HepG2 (cell line): ENCODE data around the gene HSPA1A. TPM values are rescaled to one million over a fixed set of nuclear protein-coding genes. Genes with fewer than 3 reads are reported as not detected.
"Not testable (repeated sequence)": the region's sequence is repeated elsewhere in the genome, so short reads cannot be mapped to it uniquely, and the experiment has no call there.

Experiments
- ATAC-seq: fragments of 200-7000 bp; cut with Tn5 transposase; 3 replicates; pipeline ENCODE4 v1.9.1; 2020; ENCODE audit warnings: mild to moderate bottlenecking, moderate library complexity
- BruUV-seq: library from RNA; stranded (reverse); fragments of 400-500 nt; replicated peaks from 2 replicates; lab custom pipeline; 2021; lab: Mats Ljungman, UMichigan
- CTCF ChIA-PET: fragments of 300-600 bp; formaldehyde crosslinking; extraction: SDS; loops from one replicate; lab custom pipeline; 2021; ENCODE audit warnings: low total read pairs, inconsistent platforms, low intra/inter-chr PET ratio; lab: Yijun Ruan, JAX
- POLR2A ChIA-PET: fragments of 350-600 bp; sonication (Branson Sonifier 250); formaldehyde crosslinking; loops from one replicate; lab custom pipeline; 2020; ENCODE audit warnings: antibody characterized with exemption, inconsistent platforms; lab: Yijun Ruan, JAX
- DNase-seq: peaks from one replicate; pipeline ENCODE4 v3.0.0-alpha.2; 2015; ENCODE audit warnings: low spot score
- FAIRE-seq: peaks from 3 replicates; lab custom pipeline; 2011; peaks lifted over from hg19 to GRCh38; lab: Jason Lieb, UNC
- H2AFZ ChIP-seq: one replicate; pipeline ENCODE4 v1.6.1; 2011; ENCODE audit warnings: low read length, inconsistent platforms
- H3K27ac ChIP-seq: fragments of 300-600 bp; 3 replicates; pipeline ENCODE4 v1.8.0; 2011; ENCODE audit warnings: mixed run types, mild to moderate bottlenecking, mixed read lengths, low read length, inconsistent platforms; ENCODE audit not compliant: insufficient read depth; ENCODE audit errors: extremely low read length
- H3K27me3 ChIP-seq, 2 experiments: fragments of 200-600 bp in 1 of 2; 2 replicates in 1 of 2; 3 replicates in 1 of 2; pipeline versions ENCODE4 v1.6.0 to v1.8.0; 2011; ENCODE audit warnings: low read length in 2 of 2, mild to moderate bottlenecking in 2 of 2, moderate library complexity in 2 of 2, inconsistent platforms in 1 of 2; ENCODE audit not compliant: insufficient read depth in 2 of 2, control insufficient read depth in 1 of 2
- H3K36me3 ChIP-seq, 2 experiments: fragments of 200-600 bp in 1 of 2; replicated peaks in 1 of 2; 2 replicates in 1 of 2; 3 replicates in 1 of 2; pipeline versions ENCODE4 v1.5.1 to v1.8.0; 2011; ENCODE audit warnings: low read length in 2 of 2, inconsistent platforms in 1 of 2; ENCODE audit not compliant: insufficient read depth in 2 of 2, control insufficient read depth in 1 of 2
- H3K4me1 ChIP-seq: 2 replicates; pipeline ENCODE4 v1.5.1; 2012; ENCODE audit warnings: low read length, inconsistent platforms; ENCODE audit not compliant: insufficient read depth
- H3K4me2 ChIP-seq: 2 replicates; pipeline ENCODE4 v1.6.0; 2011; ENCODE audit warnings: low read depth, low read length, inconsistent platforms
- H3K4me3 ChIP-seq, 3 experiments: fragments of 200-600 bp in 1 of 3; sonication (generic), shearing (Covaris generic) in 1 of 3; replicated peaks in 1 of 3; 2 replicates each; pipeline ENCODE4 v1.5.1; 2011 to 2016; ENCODE audit warnings: low read length in 3 of 3, inconsistent platforms in 2 of 3, low read depth in 2 of 3, mild to moderate bottlenecking in 2 of 3, control low read depth in 1 of 3, mixed read lengths in 1 of 3; ENCODE audit not compliant: insufficient read depth in 1 of 3
- H3K79me2 ChIP-seq: one replicate; pipeline ENCODE4 v1.6.1; 2011; ENCODE audit warnings: low read length, inconsistent platforms; ENCODE audit not compliant: insufficient read depth
- H3K9ac ChIP-seq: 2 replicates; pipeline ENCODE4 v1.6.0; 2011; ENCODE audit warnings: mild to moderate bottlenecking, low read depth, low read length, inconsistent platforms; ENCODE audit not compliant: insufficient read depth
- H3K9me3 ChIP-seq: 2 replicates; pipeline ENCODE4 v1.5.1; 2012; ENCODE audit warnings: mild to moderate bottlenecking, low read length
- H4K20me1 ChIP-seq: 2 replicates; pipeline ENCODE4 v1.6.0; 2011; ENCODE audit warnings: inconsistent platforms, mild to moderate bottlenecking, low read length, moderate library complexity; ENCODE audit not compliant: insufficient read depth
- FOXK2 ChIP-seq: fragments of 450-650 bp; IDR thresholded peaks from 2 replicates; pipeline ENCODE4 v1.6.1; 2016
- GTF3A ChIP-seq: sonication (generic); formaldehyde crosslinking; conservative IDR thresholded peaks from 2 replicates; pipeline ENCODE4 v1.4.0; 2020; ENCODE audit warnings: mild to moderate bottlenecking, missing genetic modification reagents
- PAXIP1 ChIP-seq: sonication (generic); formaldehyde crosslinking; conservative IDR thresholded peaks from 2 replicates; pipeline ENCODE4 v1.4.0; 2020; ENCODE audit warnings: mild to moderate bottlenecking, missing genetic modification reagents, moderate library complexity
- PITX1 ChIP-seq: sonication (generic); formaldehyde crosslinking; IDR thresholded peaks from 2 replicates; pipeline ENCODE4 v1.5.1; 2020; ENCODE audit warnings: mild to moderate bottlenecking, missing genetic modification reagents
- ZNF318 ChIP-seq: sonication (generic); formaldehyde crosslinking; IDR thresholded peaks from 2 replicates; pipeline ENCODE4 v1.4.0; 2020; ENCODE audit warnings: mild to moderate bottlenecking, missing genetic modification reagents
- ZNF335 ChIP-seq: sonication (generic); formaldehyde crosslinking; IDR thresholded peaks from 2 replicates; pipeline ENCODE4 v1.4.0; 2020; ENCODE audit warnings: missing genetic modification reagents
- ZNF510 ChIP-seq: sonication (generic); formaldehyde crosslinking; IDR thresholded peaks from 2 replicates; pipeline ENCODE4 v1.4.0; 2020; ENCODE audit warnings: low read depth, mild to moderate bottlenecking, missing genetic modification reagents
- ZNF543 ChIP-seq: sonication (generic); formaldehyde crosslinking; IDR thresholded peaks from 2 replicates; pipeline ENCODE4 v1.4.0; 2020; ENCODE audit warnings: mild to moderate bottlenecking, missing genetic modification reagents
- ZNF691 ChIP-seq: sonication (generic); formaldehyde crosslinking; IDR thresholded peaks from 2 replicates; pipeline ENCODE4 v1.4.0; 2020; ENCODE audit warnings: missing genetic modification reagents, low read depth, mild to moderate bottlenecking, borderline replicate concordance
- WGBS: methylation state at CpG from one replicate; pipeline ENCODE4 v1.1.6; 2017; ENCODE audit warnings: low lambda C conversion rate; 5-methylcytosine and 5-hydroxymethylcytosine counted together
- in situ Hi-C: cut with HindIII; loops from 2 replicates; pipeline ENCODE4 v1.10.0; 2017; ENCODE audit warnings: low pct_unique_long_range_greater_than_20kb; ENCODE audit not compliant: extremely low pct_ligation_motif_present
- intact Hi-C: fragments of 100-400 bp; cut with micrococcal nuclease; formaldehyde crosslinking; loops from one replicate; pipeline ENCODE4 v1.10.0; 2022; ENCODE audit not compliant: unreplicated experiment
- polyA plus RNA-seq, 8 experiments: library from polyadenylated mRNA; depleted of rRNA in 3 of 8; stranded (reverse) in 7 of 8; unstranded in 1 of 8; fragments of >200 nt; fragmentation: Illumina TruSeq in 4 of 8; extraction: Trizol in 4 of 8; gene quantifications; 2 replicates each; pipeline versions ENCODE4 v1.2.1 to v1.2.3, GENCODE V29; 2011 to 2016; ENCODE audit warnings: low read depth in 4 of 8, missing spikeins in 1 of 8, mixed read lengths in 1 of 8; ENCODE audit not compliant: insufficient read depth in 1 of 8
- total RNA-seq, 5 experiments: library from RNA; depleted of rRNA; stranded (reverse); fragments of >200 nt; fragmentation: Illumina TruSeq; extraction: Trizol; gene quantifications; 2 replicates each; pipeline ENCODE4 v1.2.3, GENCODE V29; 2016; ENCODE audit warnings: low read depth in 1 of 5
- TF ChIP-seq, protein P1 (sequence below): IDR thresholded peaks from 2 replicates; pipeline ENCODE4 v1.6.1; 2016; ENCODE audit warnings: low read depth, borderline replicate concordance

The HSPA1A gene
- total and polyA plus RNA-seq, 2 of the 13 experiments (the other 11 are each of a cell fraction or from before 2014, with no cell fraction given): 44.5 to 85.0 TPM

DNA sequence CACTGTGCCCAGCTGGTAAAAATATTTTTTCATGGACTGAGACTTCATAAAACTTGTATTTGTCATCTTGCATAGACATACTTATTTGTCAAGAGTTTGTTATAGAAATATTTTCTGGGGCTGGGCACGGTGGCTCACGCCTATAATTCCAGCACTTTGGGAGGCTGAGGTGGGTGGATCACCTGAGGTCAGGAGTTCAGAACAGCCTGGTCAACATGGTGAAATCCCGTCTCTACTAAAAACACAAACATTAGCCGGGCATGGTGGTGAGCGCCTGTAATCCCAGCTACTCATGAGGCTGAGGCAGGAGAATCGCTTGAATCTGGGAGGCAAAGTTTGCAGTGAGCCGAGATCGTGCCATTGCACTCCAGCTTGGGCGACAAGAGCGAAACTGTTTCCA is 6.7 kb upstream of the HSPA1A start:
- POLR2A ChIA-PET: interaction anchor here (1.0 to 5.9 kb wide), 13 partner anchors 12 to 153 kb away, joined by 3 to 107 read pairs (median 9); partner anchors contain the start of genes APOM, CLIC1, HSPA1B and MSH5
- WGBS: 5% methylated on average over 10 of the region's 10 CpGs
- H3K9me3 ChIP-seq, in situ Hi-C loops, H3K36me3 ChIP-seq, H2AFZ ChIP-seq, CTCF ChIA-PET, H3K9ac ChIP-seq, H4K20me1 ChIP-seq, H3K27me3 ChIP-seq, BruUV-seq: not testable (repeated sequence)
- peaks cover 43% of the 10 kb centered on the region for H3K4me1 ChIP-seq
- H3K4me2 ChIP-seq: peak overlapping the region; percentile 62
- peak overlapping the region; percentile 35 for H3K27ac ChIP-seq
- intact Hi-C loops: loop anchor here (5.0 kb wide), 1 partner anchor 71 kb away; the partner anchor contains the start of gene CLIC1
- FAIRE-seq: peak; percentile 62
- peak; percentile 65 for DNase-seq
- peak; percentile 13; the same call in 2 of the 3 replicates for ATAC-seq
- H3K4me3 ChIP-seq: 0 out of 6 replicates have a peak overlapping the region, but pooled peaks of 1 of the 3 experiments have one; percentile 17
- H3K79me2 ChIP-seq: peaks cover 11% of the 10 kb centered on the region
- TF ChIP-seq PITX1 (CRISPR knock-in tag): peak; percentile 63; the same call in 1 of the 2 replicates
- 0 out of 2 replicates have a peak, but pooled peaks have one; percentile 43 for TF ChIP-seq ZNF543 (CRISPR knock-in tag)
- 0 out of 2 replicates have a peak, but pooled peaks have one; percentile 60 for TF ChIP-seq ZNF510 (CRISPR knock-in tag)
- TF ChIP-seq FOXK2: peak; percentile 49; the same call in 1 of the 2 replicates
- TF ChIP-seq ZNF691 (CRISPR knock-in tag): peak; percentile 73; the same call in 1 of the 2 replicates
- TF ChIP-seq ZNF335 (CRISPR knock-in tag): peak; percentile 80; the same call in 1 of the 2 replicates
- TF ChIP-seq PAXIP1 (CRISPR knock-in tag): peak; percentile 54
- TF ChIP-seq GTF3A (CRISPR knock-in tag): 0 out of 2 replicates have a peak, but pooled peaks have one; percentile 61
- TF ChIP-seq, protein P1, sequence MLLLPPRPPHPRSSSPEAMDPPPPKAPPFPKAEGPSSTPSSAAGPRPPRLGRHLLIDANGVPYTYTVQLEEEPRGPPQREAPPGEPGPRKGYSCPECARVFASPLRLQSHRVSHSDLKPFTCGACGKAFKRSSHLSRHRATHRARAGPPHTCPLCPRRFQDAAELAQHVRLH (CRISPR knock-in tag): 0 out of 2 replicates have a peak, but pooled peaks have one; percentile 34
- TF ChIP-seq ZNF318 (CRISPR knock-in tag): 0 out of 2 replicates have a peak, but pooled peaks have one; percentile 51
